Stimulated activated memory B cell treated with anti-CD40 and anti-IgM and Interleukin-4, amounts not matched to agents 10 μg/mL and 1 μg/mL and 100 μg/mL, for 72 hours (primary cell): ENCODE results near the gene BBS12.

Experiments
- ATAC-seq: fragments of 150-1000 bp; cut with Tn5 transposase; 2 replicates; pipeline ENCODE4 v1.10.0; 2021
- H3K27ac Mint-ChIP-seq: one replicate; pipeline ENCODE4 v1.8.0; 2022; ENCODE audit warnings: mild to moderate bottlenecking, mixed read lengths
- H3K27me3 Mint-ChIP-seq: one replicate; pipeline ENCODE4 v1.8.0; 2022; ENCODE audit warnings: mixed read lengths
- H3K36me3 Mint-ChIP-seq: one replicate; pipeline ENCODE4 v1.8.0; 2022; ENCODE audit warnings: mixed read lengths
- H3K4me1 Mint-ChIP-seq: one replicate; pipeline ENCODE4 v1.8.0; 2022; ENCODE audit warnings: mixed read lengths
- H3K4me3 Mint-ChIP-seq: one replicate; pipeline ENCODE4 v1.8.0; 2022; ENCODE audit warnings: mild to moderate bottlenecking, moderate library complexity, mixed read lengths
- H3K9me3 Mint-ChIP-seq: one replicate; pipeline ENCODE4 v1.8.0; 2022; ENCODE audit warnings: mixed read lengths

Gene BBS12

GRCh38 chr4:122732329-122733026, at the start of gene BBS12:
Gene BBS12 (plus strand): TSS chr4:122732704. CDS start chr4:122741893, 9,189 bp downstream.
- Mint-ChIP-seq H3K4me1 (peaks cover 18% of the 10 kb centered on the region), H3K9me3 (no peaks in the 10 kb centered on the region), H3K27me3 (no peaks in the 10 kb centered on the region), H3K36me3 (peaks cover 13% of the 10 kb centered on the region), H3K27ac (peak within 1 kb of the TSS; percentile 79), H3K4me3 (peak within 1 kb of the TSS; percentile 99)
- peak; percentile 100 for ATAC-seq

DNA sequence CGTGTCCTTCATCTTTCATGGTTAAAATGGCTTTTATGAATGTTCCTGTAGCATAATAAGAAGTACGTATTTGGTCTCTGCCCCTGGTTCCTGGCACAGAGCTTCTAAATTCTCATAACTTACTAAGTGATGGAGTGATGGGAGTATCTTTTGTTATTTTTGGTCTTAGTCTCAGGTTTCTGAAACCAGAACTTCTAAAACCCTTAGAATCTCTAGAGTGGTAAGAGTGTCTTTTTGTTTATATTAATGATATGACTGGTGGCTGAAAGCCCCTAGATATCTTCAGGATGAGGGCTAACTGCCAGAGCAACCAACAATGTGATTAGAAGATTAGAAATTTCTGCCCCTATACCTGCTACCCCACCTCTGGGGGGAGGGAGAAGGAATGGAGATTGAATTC, 45.8 kb upstream of the BBS12 start:
- Mint-ChIP-seq H3K27ac (no peak overlapping the region), H3K4me1 (peaks cover 10% of the 10 kb centered on the region), H3K27me3 (peaks cover 35% of the 10 kb centered on the region), H3K9me3 (peaks cover 6% of the 10 kb centered on the region), H3K36me3 (no peaks in the 10 kb centered on the region), H3K4me3 (no peak overlapping the region)
- ATAC-seq, result no peak

DNA sequence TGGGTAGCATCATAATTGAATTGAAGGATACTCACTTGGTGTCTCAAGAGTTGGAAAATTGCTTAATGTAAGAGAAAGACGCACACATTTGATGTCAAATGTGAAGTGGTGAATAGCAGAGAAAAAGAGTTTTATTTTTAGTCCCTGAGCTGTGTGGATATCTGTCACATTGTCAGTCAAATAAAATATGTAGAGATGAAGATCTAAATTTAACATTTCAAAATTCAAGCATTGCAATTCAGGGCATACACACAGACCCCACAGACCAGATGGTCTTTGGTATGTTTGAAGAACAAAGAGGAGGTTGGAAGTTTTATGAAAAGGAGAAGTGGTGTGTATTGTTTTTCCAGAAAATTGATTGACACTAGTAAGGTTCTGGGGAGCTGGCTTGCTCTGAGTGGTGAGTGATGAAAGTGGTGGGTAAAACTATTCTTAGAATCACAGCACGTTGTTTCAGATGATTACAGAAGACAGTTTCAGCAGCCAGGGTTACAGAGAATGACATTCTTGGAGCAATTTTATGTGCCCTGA, 44.9 kb upstream of the BBS12 start:
- Mint-ChIP-seq H3K9me3 (peaks cover 3% of the 10 kb centered on the region), H3K27me3 (peaks cover 44% of the 10 kb centered on the region), H3K27ac (no peak overlapping the region), H3K4me3 (no peak overlapping the region), H3K36me3 (no peaks in the 10 kb centered on the region), H3K4me1 (peaks cover 10% of the 10 kb centered on the region)
- ATAC-seq, result peak; percentile 28

GRCh38 chr4:122688529-122689140, 43.9 kb upstream of the BBS12 start:
- Mint-ChIP-seq H3K36me3 (no peaks in the 10 kb centered on the region), H3K4me3 (no peak overlapping the region), H3K27me3 (peaks cover 50% of the 10 kb centered on the region), H3K9me3 (no peaks in the 10 kb centered on the region), H3K27ac (no peak overlapping the region), H3K4me1 (peaks cover 10% of the 10 kb centered on the region)
- ATAC-seq, result no peak

DNA sequence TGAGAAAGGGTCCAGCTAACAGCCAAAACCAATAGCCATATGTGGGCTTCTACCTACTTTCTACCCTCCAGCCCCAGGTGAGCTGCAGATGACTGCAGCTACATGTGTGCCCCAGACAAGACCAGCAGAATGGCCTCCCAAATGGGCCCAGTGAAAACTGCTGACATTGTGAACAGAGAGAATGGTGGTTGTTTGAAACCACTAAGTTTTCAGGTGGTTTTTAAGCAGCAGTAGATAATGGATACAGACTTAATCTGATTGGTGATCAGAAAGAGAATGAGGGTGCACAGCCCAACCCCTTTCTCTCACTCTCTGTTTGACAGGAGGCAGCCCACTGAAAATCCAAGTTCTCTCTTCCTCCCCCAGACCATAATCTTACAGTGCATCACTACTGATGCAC, 42.5 kb upstream of the BBS12 start:
- H3K27ac Mint-ChIP-seq, result no peak overlapping the region
- H3K27me3 Mint-ChIP-seq, result peaks cover 58% of the 10 kb centered on the region
- no peaks in the 10 kb centered on the region for H3K9me3 Mint-ChIP-seq
- no peaks in the 10 kb centered on the region for H3K36me3 Mint-ChIP-seq
- peaks cover 10% of the 10 kb centered on the region for H3K4me1 Mint-ChIP-seq
- no peak overlapping the region for H3K4me3 Mint-ChIP-seq
- no peak for ATAC-seq

GRCh38 chr4:122691988-122692387, 40.5 kb upstream of the BBS12 start:
- Mint-ChIP-seq H3K36me3 (no peaks in the 10 kb centered on the region), H3K27ac (no peak overlapping the region), H3K9me3 (peaks cover 3% of the 10 kb centered on the region), H3K27me3 (peaks cover 68% of the 10 kb centered on the region), H3K4me3 (no peak overlapping the region), H3K4me1 (peaks cover 10% of the 10 kb centered on the region)
- no peak for ATAC-seq

DNA sequence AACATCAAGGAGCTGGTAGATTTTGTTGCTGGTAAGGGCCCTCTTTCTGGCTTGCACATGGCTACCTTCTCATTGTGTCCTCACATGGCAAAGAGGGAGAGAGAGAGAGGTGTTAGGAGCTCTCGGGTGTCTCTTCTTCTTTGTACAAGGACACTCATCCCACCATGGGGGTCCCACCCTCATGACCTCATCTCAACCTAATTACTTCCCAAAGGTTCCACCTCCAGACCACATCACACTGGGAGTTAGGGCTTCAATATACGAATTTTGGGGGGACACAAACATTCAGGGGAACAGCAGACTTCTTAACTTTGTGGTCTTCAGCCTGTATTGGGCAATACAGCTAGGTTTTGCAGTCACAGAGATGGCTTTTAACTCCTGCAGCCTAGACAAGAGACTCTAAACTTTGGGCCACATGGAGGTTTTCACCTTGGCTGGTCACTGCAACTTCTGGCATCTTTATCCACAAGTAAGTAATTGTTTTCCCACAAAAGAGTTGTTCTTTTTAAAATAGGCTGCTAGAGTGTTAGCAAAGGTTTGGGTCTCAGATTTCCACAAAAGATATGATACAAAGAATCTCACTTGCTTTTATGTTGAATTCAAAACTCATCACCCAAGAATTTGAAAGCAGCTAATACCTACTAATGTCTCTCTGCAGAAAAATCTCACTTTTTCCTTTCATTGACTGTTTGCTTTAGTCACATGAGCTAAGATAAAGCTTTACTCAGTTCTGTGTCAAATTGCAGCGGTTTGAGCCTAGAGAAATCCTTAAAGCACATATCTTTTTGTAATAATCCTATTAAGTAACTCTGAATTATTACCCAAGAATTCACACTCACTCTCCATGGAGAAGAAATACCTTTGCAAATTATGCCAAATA, 39.6 kb upstream of the BBS12 start:
- Mint-ChIP-seq H3K4me1 (peaks cover 3% of the 10 kb centered on the region), H3K36me3 (no peaks in the 10 kb centered on the region), H3K27ac (no peak overlapping the region), H3K4me3 (no peak overlapping the region), H3K9me3 (peaks cover 3% of the 10 kb centered on the region), H3K27me3 (peaks cover 68% of the 10 kb centered on the region)
- no peak for ATAC-seq

GRCh38 chr4:122695226-122695625, 37.3 kb upstream of the BBS12 start:
- Mint-ChIP-seq H3K27me3 (peaks cover 55% of the 10 kb centered on the region), H3K36me3 (no peaks in the 10 kb centered on the region), H3K9me3 (peaks cover 3% of the 10 kb centered on the region), H3K4me3 (no peak overlapping the region), H3K4me1 (no peaks in the 10 kb centered on the region), H3K27ac (no peak overlapping the region)
- no peak for ATAC-seq

DNA sequence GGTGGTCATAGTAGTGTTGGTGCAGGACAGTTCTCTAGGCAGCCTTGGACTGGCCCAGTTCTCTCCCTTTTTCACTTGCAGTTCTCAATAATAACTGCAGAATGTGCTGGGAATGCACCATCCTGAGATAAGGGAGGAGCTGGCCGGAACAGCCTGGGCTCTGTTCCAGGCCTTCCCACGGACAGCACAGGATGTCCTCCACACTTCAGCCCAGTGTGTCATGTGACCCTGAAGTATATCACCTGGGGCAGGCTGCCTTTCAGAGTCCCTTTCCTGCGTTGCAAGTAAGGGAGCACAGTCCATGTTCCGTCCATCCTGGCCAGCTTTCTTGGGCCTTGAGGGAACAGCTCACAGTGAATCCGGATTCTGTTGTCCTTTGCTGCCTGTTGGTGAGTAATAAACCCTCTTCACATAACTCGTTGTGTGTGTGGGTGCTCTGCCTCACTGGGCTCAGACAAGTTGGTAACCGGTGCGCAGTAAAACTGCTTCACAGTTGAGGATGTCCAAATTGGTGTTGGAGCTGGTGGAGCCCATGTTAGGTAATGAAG, 32.3 kb upstream of the BBS12 start:
- Mint-ChIP-seq H3K27ac (no peak overlapping the region), H3K27me3 (peaks cover 21% of the 10 kb centered on the region), H3K4me3 (no peak overlapping the region), H3K9me3 (peaks cover 3% of the 10 kb centered on the region), H3K4me1 (no peaks in the 10 kb centered on the region), H3K36me3 (no peaks in the 10 kb centered on the region)
- no peak for ATAC-seq

DNA sequence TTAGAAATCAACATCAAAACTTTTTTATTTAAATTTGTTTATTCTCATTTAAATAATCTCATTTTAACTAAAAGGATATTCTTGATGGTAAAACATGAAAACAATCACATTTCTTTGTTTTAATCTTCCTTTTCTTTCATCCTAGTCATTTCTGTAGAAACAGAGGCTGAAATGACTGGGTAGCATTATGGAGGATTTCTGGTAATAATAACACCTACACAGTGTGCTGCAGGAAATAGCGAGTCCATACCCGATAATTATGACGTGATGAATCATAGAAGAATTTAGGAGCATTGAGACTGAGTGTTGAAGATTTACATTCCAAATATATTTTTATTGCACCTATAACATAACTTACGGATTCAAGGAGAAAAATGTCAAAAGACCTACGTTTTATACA, 31.4 kb upstream of the BBS12 start:
- Mint-ChIP-seq H3K36me3 (no peaks in the 10 kb centered on the region), H3K4me3 (no peak overlapping the region), H3K27ac (no peak overlapping the region), H3K27me3 (peaks cover 16% of the 10 kb centered on the region), H3K4me1 (no peaks in the 10 kb centered on the region), H3K9me3 (no peaks in the 10 kb centered on the region)
- ATAC-seq, result no peak

- ATAC-seq, result no peak
- Mint-ChIP-seq H3K4me3 (no peak overlapping the region), H3K9me3 (no peaks in the 10 kb centered on the region), H3K36me3 (no peaks in the 10 kb centered on the region), H3K27me3 (peaks cover 7% of the 10 kb centered on the region), H3K4me1 (no peaks in the 10 kb centered on the region), H3K27ac (no peak overlapping the region)
Observed at GRCh38 chr4:122701965-122702364, 30.5 kb upstream of the BBS12 start.

DNA sequence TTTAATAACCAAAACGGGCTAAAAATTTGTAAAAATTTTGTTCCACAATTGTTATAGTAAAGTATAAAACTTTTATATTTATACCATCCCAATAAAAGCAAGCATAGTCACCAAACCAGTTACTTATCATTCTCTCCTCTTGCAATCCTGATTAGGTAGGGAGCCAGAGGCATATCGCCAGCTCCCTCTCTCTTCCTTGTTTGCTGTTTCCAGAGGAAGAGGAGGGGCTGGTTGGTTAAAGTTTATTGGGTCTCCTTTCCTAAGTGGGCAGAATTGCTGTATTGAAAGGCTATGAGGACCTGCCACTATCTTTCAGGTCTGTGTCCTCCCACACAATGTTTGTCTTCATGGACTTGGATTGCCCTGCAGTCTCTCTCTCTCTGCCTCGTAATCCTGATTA, 29.6 kb upstream of the BBS12 start:
- H3K36me3 Mint-ChIP-seq, result no peaks in the 10 kb centered on the region
- no peak overlapping the region for H3K4me3 Mint-ChIP-seq
- no peak overlapping the region for H3K27ac Mint-ChIP-seq
- no peaks in the 10 kb centered on the region for H3K4me1 Mint-ChIP-seq
- no peak for ATAC-seq
- H3K9me3 Mint-ChIP-seq, result no peaks in the 10 kb centered on the region
- peaks cover 15% of the 10 kb centered on the region for H3K27me3 Mint-ChIP-seq

GRCh38 chr4:122703868-122704267, 28.6 kb upstream of the BBS12 start:
- H3K4me1 Mint-ChIP-seq, result no peaks in the 10 kb centered on the region
- no peak overlapping the region for H3K4me3 Mint-ChIP-seq

DNA sequence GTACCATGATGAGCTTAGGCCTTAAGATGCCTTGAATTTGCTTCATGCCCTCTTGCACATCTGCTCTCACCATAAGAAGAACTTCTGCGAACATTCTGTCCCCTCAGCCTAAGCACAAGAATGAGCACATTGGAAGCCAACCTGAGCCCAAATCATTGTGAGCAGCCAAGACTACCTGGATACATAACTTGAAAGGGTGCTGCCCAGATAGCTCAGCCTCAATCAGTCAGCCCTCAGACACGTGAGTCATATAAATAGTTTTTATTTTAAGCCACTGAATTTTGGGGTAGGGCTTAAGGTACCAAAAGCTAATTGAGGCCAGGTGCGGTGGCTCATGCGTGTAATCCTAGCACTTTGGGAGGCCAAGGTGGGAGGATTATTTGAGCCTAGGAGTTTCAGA, 27.5 kb upstream of the BBS12 start:
- Mint-ChIP-seq H3K27ac (no peak overlapping the region), H3K4me3 (no peak overlapping the region), H3K27me3 (peaks cover 19% of the 10 kb centered on the region), H3K9me3 (no peaks in the 10 kb centered on the region), H3K36me3 (no peaks in the 10 kb centered on the region), H3K4me1 (no peaks in the 10 kb centered on the region)
- ATAC-seq, result no peak

More at GRCh38 chr4:122703868-122704267, 28.6 kb upstream of the BBS12 start:
- Mint-ChIP-seq H3K36me3 (no peaks in the 10 kb centered on the region), H3K27me3 (peaks cover 19% of the 10 kb centered on the region), H3K9me3 (no peaks in the 10 kb centered on the region), H3K27ac (no peak overlapping the region)
- ATAC-seq, result no peak

DNA sequence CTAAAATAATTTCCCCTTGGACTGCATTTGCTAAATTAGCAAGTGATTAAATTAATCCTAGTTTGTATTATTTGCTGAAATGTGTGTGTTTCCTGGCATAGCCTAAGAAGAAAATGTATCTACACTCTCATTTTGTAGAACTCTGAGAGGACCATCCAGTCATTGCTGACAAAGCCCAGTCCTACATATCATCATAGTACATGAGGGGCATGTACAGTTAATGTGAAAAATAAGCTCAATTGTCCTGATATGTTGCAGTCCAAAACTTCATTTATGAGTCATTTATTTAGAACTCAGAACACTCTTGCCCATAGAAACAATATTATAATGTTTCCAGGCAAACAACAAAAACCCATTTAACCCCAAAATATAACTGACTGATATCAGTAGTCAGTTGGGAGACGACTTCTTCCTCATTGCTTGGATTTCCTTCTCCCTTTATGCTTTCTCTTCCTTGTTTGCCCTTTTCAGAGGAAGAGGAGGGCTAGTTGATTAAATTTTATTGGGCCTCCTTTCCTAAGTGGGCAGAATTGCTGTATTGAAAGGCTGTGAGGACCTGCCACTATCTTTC, 26.9 kb upstream of the BBS12 start:
- Mint-ChIP-seq H3K27me3 (peaks cover 19% of the 10 kb centered on the region), H3K4me3 (no peak overlapping the region), H3K36me3 (no peaks in the 10 kb centered on the region), H3K4me1 (peaks cover 6% of the 10 kb centered on the region), H3K27ac (no peak overlapping the region), H3K9me3 (no peaks in the 10 kb centered on the region)
- no peak for ATAC-seq
